Measurements from ENCODE around the gene ZDHHC19. TPM values are rescaled to one million over a fixed set of nuclear protein-coding genes. Genes with fewer than 3 reads are reported as not detected.

Gene ZDHHC19
- total and polyA plus RNA-seq, 2 donors (not counting 1 experiment from before 2014, with no cell fraction given) = not detected

DNA sequence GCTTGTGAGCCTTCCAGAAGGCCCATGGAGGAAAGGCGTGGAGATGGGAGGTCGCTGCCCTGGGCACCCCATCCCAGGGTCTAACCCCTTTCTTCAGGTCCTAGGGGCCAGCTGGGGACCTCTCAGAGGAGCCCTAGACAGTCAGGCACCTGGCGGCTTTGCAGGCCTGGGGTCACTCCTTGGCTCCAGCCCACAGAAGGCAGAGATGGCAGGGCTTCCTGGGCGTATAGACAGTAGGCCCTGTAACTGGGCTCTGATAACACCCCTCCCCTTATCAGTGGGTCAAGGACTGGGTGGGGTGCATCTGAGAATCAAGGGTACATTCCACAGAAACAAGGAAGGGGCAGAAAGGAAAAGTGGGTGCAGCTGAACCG is 16.7 kb downstream of the ZDHHC19 start:
- DNase-seq (ENCODE audit: low read depth in 2 of 2) = no peak
- Histone ChIP-seq H3K4me2 (ENCODE audit: extremely low read depth, insufficient read depth, low read length) (no peak overlapping the region), H2AFZ (ENCODE audit: low read length) (no peak overlapping the region), H3K27me3 (ENCODE audit: control insufficient read depth, insufficient read depth, low read length) (no peaks in the 10 kb centered on the region), H3K9ac (ENCODE audit: insufficient read depth, low read length) (no peak overlapping the region), H3K4me1 (ENCODE audit: control insufficient read depth, extremely low read depth, insufficient read depth, low read length) (no peaks in the 10 kb centered on the region), H3K79me2 (ENCODE audit: control insufficient read depth, insufficient read depth, low read length) (no peaks in the 10 kb centered on the region), H3K4me3 (replicated peaks in 1 of 4; ENCODE audit: control extremely low read depth in 1 of 4, insufficient read depth in 1 of 4, low read depth in 3 of 4, low read length in 4 of 4) (no peak overlapping the region), H3K36me3 (ENCODE audit: control insufficient read depth, insufficient read depth, low read length) (no peaks in the 10 kb centered on the region), H3K9me3 (ENCODE audit: control insufficient read depth, insufficient read depth, low read depth, low read length) (no peaks in the 10 kb centered on the region), H4K20me1 (ENCODE audit: control insufficient read depth, extremely low read depth, insufficient read depth, low read length) (no peaks in the 10 kb centered on the region), H3K27ac (ENCODE audit: insufficient read depth, low read length) (no peak overlapping the region)
- TF ChIP-seq, protein P1, sequence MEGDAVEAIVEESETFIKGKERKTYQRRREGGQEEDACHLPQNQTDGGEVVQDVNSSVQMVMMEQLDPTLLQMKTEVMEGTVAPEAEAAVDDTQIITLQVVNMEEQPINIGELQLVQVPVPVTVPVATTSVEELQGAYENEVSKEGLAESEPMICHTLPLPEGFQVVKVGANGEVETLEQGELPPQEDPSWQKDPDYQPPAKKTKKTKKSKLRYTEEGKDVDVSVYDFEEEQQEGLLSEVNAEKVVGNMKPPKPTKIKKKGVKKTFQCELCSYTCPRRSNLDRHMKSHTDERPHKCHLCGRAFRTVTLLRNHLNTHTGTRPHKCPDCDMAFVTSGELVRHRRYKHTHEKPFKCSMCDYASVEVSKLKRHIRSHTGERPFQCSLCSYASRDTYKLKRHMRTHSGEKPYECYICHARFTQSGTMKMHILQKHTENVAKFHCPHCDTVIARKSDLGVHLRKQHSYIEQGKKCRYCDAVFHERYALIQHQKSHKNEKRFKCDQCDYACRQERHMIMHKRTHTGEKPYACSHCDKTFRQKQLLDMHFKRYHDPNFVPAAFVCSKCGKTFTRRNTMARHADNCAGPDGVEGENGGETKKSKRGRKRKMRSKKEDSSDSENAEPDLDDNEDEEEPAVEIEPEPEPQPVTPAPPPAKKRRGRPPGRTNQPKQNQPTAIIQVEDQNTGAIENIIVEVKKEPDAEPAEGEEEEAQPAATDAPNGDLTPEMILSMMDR (conservative IDR thresholded peaks at IDR 0.05 in 1 of 2, IDR thresholded peaks at IDR 0.05 in 1 of 2; ENCODE audit: low read depth in 1 of 2, low read length in 2 of 2) = no peak
- no peak for TF ChIP-seq EZH2 (IDR thresholded peaks at IDR 0.05; ENCODE audit: low read length, missing control alignments)

GRCh38 chr3:196193736-196194541 is 17.3 kb downstream of the ZDHHC19 start:
- no peaks in the 10 kb centered on the region for H4K20me1 ChIP-seq (ENCODE audit: control insufficient read depth, extremely low read depth, insufficient read depth, low read length)
- H2AFZ ChIP-seq (ENCODE audit: low read length) = no peak overlapping the region
- no peaks in the 10 kb centered on the region for H3K27me3 ChIP-seq (ENCODE audit: control insufficient read depth, insufficient read depth, low read length)
- H3K4me2 ChIP-seq (ENCODE audit: extremely low read depth, insufficient read depth, low read length) = no peak overlapping the region
- no peak for TF ChIP-seq EZH2 (IDR thresholded peaks at IDR 0.05; ENCODE audit: low read length, missing control alignments)
- DNase-seq (ENCODE audit: low read depth in 2 of 2) = no peak
- no peaks in the 10 kb centered on the region for H3K79me2 ChIP-seq (ENCODE audit: control insufficient read depth, insufficient read depth, low read length)
- no peak overlapping the region for H3K4me3 ChIP-seq (replicated peaks in 1 of 4; ENCODE audit: control extremely low read depth in 1 of 4, insufficient read depth in 1 of 4, low read depth in 3 of 4, low read length in 4 of 4)
- H3K27ac ChIP-seq (ENCODE audit: insufficient read depth, low read length) = no peak overlapping the region
- H3K9ac ChIP-seq (ENCODE audit: insufficient read depth, low read length) = no peak overlapping the region
- no peaks in the 10 kb centered on the region for H3K36me3 ChIP-seq (ENCODE audit: control insufficient read depth, insufficient read depth, low read length)
- no peaks in the 10 kb centered on the region for H3K9me3 ChIP-seq (ENCODE audit: control insufficient read depth, insufficient read depth, low read depth, low read length)
- no peaks in the 10 kb centered on the region for H3K4me1 ChIP-seq (ENCODE audit: control insufficient read depth, extremely low read depth, insufficient read depth, low read length)

DNA sequence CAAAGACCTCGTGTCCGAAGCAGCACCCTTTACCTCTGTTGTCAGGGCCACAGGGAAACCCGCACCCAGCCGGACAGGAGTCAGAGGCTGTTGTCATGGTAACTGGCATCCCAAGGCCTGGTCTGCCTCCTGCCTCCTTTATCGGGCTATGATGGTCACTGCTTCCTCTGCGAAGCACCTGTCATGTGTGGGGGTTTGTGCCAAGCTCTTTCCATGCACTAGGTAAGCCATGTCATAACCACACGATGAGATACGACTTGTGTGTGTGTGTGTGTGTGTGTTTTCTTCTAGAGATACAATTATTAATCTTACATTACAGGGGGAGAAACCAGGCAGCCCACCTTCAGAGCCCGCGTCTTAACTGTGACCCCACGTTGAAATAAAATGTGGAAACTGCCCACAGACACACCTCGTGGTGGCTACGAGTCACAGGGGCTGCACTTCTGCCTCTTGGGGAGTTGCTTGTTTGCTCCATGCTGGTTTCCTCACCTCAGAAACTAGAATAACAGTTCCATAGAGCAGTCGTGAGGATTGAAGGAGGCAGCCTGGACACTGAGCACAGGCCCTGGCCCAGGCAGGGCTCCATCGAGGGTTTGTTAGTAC is 18.0 kb downstream of the ZDHHC19 start:
- Histone ChIP-seq H3K36me3 (ENCODE audit: control insufficient read depth, insufficient read depth, low read length) (no peaks in the 10 kb centered on the region), H3K79me2 (ENCODE audit: control insufficient read depth, insufficient read depth, low read length) (no peaks in the 10 kb centered on the region), H3K4me1 (ENCODE audit: control insufficient read depth, extremely low read depth, insufficient read depth, low read length) (no peaks in the 10 kb centered on the region), H3K4me3 (replicated peaks in 1 of 4; ENCODE audit: control extremely low read depth in 1 of 4, insufficient read depth in 1 of 4, low read depth in 3 of 4, low read length in 4 of 4) (no peak overlapping the region), H3K4me2 (ENCODE audit: extremely low read depth, insufficient read depth, low read length) (no peak overlapping the region), H2AFZ (ENCODE audit: low read length) (no peak overlapping the region), H4K20me1 (ENCODE audit: control insufficient read depth, extremely low read depth, insufficient read depth, low read length) (no peaks in the 10 kb centered on the region), H3K27ac (ENCODE audit: insufficient read depth, low read length) (no peak overlapping the region), H3K9ac (ENCODE audit: insufficient read depth, low read length) (no peak overlapping the region), H3K9me3 (ENCODE audit: control insufficient read depth, insufficient read depth, low read depth, low read length) (no peaks in the 10 kb centered on the region), H3K27me3 (ENCODE audit: control insufficient read depth, insufficient read depth, low read length) (no peaks in the 10 kb centered on the region)
- DNase-seq (ENCODE audit: low read depth in 2 of 2) = no peak
- TF ChIP-seq, protein P1 (conservative IDR thresholded peaks at IDR 0.05 in 1 of 2, IDR thresholded peaks at IDR 0.05 in 1 of 2; ENCODE audit: low read depth in 1 of 2, low read length in 2 of 2) = no peak
- no peak for TF ChIP-seq EZH2 (IDR thresholded peaks at IDR 0.05; ENCODE audit: low read length, missing control alignments)
